GM12891 (cell line): ENCODE data around the gene ANKS1A.

Experiments
- PAX5 ChIP-seq: IDR thresholded peaks from 2 replicates; pipeline ENCODE4 v1.6.1; 2011; ENCODE audit warnings: low read length, moderate library complexity, mild to moderate bottlenecking; ENCODE audit not compliant: insufficient read depth, severe bottlenecking
- POLR2A ChIP-seq: IDR thresholded peaks from 2 replicates; pipeline ENCODE4 v1.6.1; 2011; ENCODE audit warnings: low read depth, low read length, control low read depth
- POLR2AphosphoS5 ChIP-seq: IDR thresholded peaks from 2 replicates; pipeline ENCODE4 v1.6.1; 2011; ENCODE audit warnings: low read depth, low read length, control low read depth
- SPI1 ChIP-seq: IDR thresholded peaks from 2 replicates; pipeline ENCODE4 v1.6.1; 2011; ENCODE audit warnings: low read depth, low read length, control low read depth
- TAF1 ChIP-seq: IDR thresholded peaks from 2 replicates; pipeline ENCODE4 v1.6.1; 2011; ENCODE audit warnings: low read depth, low read length, control low read depth

DNA sequence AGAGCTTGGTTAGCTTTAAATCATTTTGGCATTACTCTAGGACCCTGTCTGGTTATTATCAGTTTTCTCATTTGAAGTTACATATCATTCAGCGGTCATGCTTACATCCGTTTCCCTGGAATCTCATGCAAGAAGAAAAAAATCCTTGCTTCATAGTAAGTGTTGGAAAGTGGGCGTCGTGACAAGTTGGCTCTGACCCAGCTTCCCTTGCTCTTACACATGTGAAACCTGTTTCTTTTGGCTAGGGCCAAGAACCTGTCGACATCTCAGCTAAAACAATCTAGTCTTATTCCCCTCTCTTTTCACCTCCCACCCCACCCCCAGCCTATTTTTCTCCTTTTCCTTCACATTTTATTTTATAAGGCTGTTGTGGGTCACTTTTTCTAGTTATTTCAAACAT lies 45.5 kb downstream of the ANKS1A start:
- TF ChIP-seq POLR2A, result no peak
- TF ChIP-seq TAF1, result no peak
- no peak for TF ChIP-seq SPI1
- no peak for TF ChIP-seq POLR2AphosphoS5
- no peak for TF ChIP-seq PAX5
